NT2/D1 (cell line): ENCODE data around the gene MRPL36.
"Not testable (repeated sequence)": the region's sequence is repeated elsewhere in the genome, so short reads cannot be mapped to it uniquely, and the experiment has no call there.

Experiments used
- YY1 ChIP-seq: IDR thresholded peaks from 2 replicates; pipeline ENCODE4 v1.6.1; 2011; ENCODE audit not compliant: insufficient read length, insufficient read depth
- ZNF274 ChIP-seq: IDR thresholded peaks from 2 replicates; pipeline ENCODE4 v1.6.1; 2011; ENCODE audit warnings: mild to moderate bottlenecking, low read depth, low read length

DNA sequence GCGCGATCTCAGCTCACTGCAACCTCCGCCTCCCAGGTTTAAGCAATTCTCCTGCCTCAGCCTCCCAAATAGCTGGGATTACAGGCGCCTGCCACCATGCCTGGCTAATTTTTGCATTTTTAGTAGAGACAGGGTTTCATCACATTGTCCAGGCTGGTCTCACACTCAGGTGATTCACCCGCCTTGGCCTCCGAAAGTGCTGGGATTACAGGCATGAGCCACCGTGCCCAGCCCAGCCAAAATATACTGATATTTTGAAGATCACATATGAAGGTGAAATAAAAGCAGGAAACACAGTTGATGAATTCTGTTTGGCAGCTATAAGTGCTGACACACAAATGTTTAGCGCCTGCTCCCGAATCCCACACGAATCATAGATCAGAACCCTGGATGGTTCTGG, 44.1 kb upstream of the MRPL36 start:
- TF ChIP-seq ZNF274, YY1: not testable (repeated sequence)
